GM13976 (cell line): ENCODE data around the gene CHST12.
"Not testable (repeated sequence)": the region's sequence is repeated elsewhere in the genome, so short reads cannot be mapped to it uniquely, and the experiment has no call there.

Experiments
- DNase-seq: peaks from one replicate; pipeline ENCODE4 v3.0.0; 2012; ENCODE audit warnings: low spot score
- CTCF ChIP-seq: IDR thresholded peaks from 2 replicates; pipeline ENCODE4 v1.5.1; 2012; ENCODE audit warnings: borderline replicate concordance, mild to moderate bottlenecking; ENCODE audit not compliant: insufficient read depth; ENCODE audit errors: extremely low read depth, missing control alignments, control extremely low read depth
- in situ Hi-C: fragments of 300-500 bp; cut with MboI; formaldehyde crosslinking; loops from one replicate; pipeline ENCODE4 v1.12.0; 2022; ENCODE audit warnings: low sequenced_read_pairs, mixed read lengths, inconsistent platforms; ENCODE audit not compliant: unreplicated experiment

The CHST12 gene

DNA sequence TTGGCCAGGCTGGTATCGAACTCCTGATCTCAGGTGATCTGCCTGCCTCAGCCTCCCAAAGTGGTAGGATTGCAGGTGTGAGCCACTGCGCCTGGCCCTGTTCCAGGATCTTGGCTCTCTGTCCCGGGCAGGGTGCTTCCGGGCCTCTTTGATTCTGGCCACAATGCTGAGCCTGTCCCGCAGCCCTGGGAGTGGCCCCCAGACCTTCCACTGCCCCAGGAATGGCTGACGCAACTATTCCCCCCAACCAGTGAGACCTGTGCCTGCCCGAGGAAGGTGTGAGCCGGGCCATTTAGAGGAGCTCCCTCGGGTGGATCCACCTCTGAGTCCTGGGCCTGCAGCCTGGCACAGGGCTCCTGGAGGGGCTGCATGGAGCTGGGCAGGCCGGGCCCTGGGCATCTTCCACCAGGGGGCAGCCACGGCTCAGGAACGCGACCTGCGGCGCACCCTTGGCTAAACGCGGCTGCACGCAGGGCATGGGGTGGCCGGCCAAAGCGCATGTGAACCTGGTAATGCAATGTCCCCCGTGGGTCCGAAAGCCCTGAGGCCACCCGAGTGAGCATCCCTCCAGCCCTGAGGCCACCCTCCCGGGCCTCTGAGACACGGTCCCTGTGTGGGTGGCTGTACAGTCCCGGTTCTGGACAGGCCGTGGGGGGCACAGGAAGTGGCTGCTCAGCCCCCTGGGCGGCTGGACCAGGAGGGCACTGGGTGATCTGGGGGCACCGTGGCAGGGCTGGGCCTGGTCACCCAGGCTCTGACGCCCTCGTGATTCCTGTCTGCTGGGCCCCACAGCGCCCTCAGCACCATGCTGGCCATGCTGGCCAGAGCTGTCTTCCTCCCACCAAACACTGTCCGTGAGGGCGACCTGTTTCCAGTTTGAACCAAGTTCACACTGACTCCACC is 48.0 kb downstream of the CHST12 start:
- peak; percentile 85 for TF ChIP-seq CTCF
- DNase-seq, result peak; percentile 93
- in situ Hi-C loops, result no loop called here

GRCh38 chr7:2452074-2452507 is 48.7 kb downstream of the CHST12 start:
- in situ Hi-C loops, result no loop called here

GRCh38 chr7:2452643-2453270 is 49.3 kb downstream of the CHST12 start:
- in situ Hi-C loops, result no loop called here
- no peak for TF ChIP-seq CTCF

More at GRCh38 chr7:2452074-2452507, 48.7 kb downstream of the CHST12 start:
- DNase-seq, result peak; percentile 76
- no peak for TF ChIP-seq CTCF

GRCh38 chr7:2453849-2454248 is 50.4 kb downstream of the CHST12 start:
- DNase-seq, in situ Hi-C loops: not testable (repeated sequence)

More at GRCh38 chr7:2452643-2453270, 49.3 kb downstream of the CHST12 start:
- no peak for DNase-seq

- TF ChIP-seq CTCF, result no peak
- DNase-seq, result no peak
- in situ Hi-C loops, result no loop called here
Observed at GRCh38 chr7:2459674-2460073, 56.3 kb downstream of the CHST12 start.

GRCh38 chr7:2460188-2460587 is 56.8 kb downstream of the CHST12 start:
- DNase-seq, result no peak
- in situ Hi-C loops, result no loop called here
- no peak for TF ChIP-seq CTCF

- no peak for DNase-seq
- TF ChIP-seq CTCF, result no peak
- in situ Hi-C loops, result no loop called here
Observed at GRCh38 chr7:2460641-2461040, 57.2 kb downstream of the CHST12 start.
